ENCODE measurements around the gene SMAGP. TPM values are rescaled to one million over a fixed set of nuclear protein-coding genes. Genes with fewer than 3 reads are reported as not detected.
"Not testable (repeated sequence)": the region's sequence is repeated elsewhere in the genome, so short reads cannot be mapped to it uniquely, and the experiment has no call there.

SMAGP gene
- total RNA-seq, 1 experiment from 2014 or later, result 12.4 TPM

DNA sequence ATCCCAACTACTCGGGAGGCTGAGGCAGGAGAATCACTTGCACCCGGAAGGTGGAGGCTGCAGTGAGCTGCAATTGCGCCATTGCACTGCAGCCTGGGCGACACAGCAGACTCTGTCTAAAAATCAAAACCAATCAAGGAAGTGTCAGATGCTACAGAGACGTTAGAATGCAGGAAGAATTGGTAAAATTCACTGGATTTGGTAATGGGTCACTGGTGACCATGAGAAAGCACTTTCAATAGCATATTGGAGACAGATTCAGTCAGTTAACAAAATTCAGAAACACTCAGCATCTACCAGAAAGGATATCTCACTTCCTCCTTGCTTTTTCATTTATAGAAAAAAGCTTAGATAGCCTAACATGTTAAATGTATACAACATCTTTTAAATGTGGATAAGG, 36.3 kb upstream of the SMAGP start:
- TF ChIP-seq CTCF (conservative IDR thresholded peaks at IDR 0.05), result no peak
- no CpG with 5 or more reads among the region's 5 CpGs for WGBS (ENCODE audit: extremely low coverage, insufficient read length, low lambda C conversion rate)

GRCh38 chr12:51300768-51301167, 30.6 kb upstream of the SMAGP start:
- H3K9me3 ChIP-seq (ENCODE audit: control insufficient read depth, low read depth, low read length); H3K56ac ChIP-seq (ENCODE audit: insufficient read length, low read depth, low read length); H4K91ac ChIP-seq (ENCODE audit: insufficient read length, low read depth, low read length); H2AFZ ChIP-seq (ENCODE audit: low read length); H3K9ac ChIP-seq (ENCODE audit: extremely low read depth, insufficient read length, low read length); H3K14ac ChIP-seq (ENCODE audit: insufficient read depth, low read length); H4K20me1 ChIP-seq (ENCODE audit: control insufficient read depth, insufficient read depth, insufficient read length); H3T11ph ChIP-seq (ENCODE audit: low read length); H3K4me1 ChIP-seq (ENCODE audit: insufficient read depth, low read length); H3K18ac ChIP-seq (ENCODE audit: insufficient read length, low read depth, low read length); H3K23me2 ChIP-seq (ENCODE audit: insufficient read length, low read depth, low read length, poor library complexity, severe bottlenecking); H2BK120ac ChIP-seq (ENCODE audit: low read depth, low read length, poor library complexity, severe bottlenecking); H3K4me3 Mint-ChIP-seq; H3K4me2 ChIP-seq (ENCODE audit: insufficient read depth, insufficient read length, low read length); H2BK5ac ChIP-seq (ENCODE audit: insufficient read length, low read length); H3K27ac ChIP-seq (ENCODE audit: insufficient read length, low read depth, low read length); H3K9me3 Mint-ChIP-seq; H3K36me3 Mint-ChIP-seq (ENCODE audit: insufficient read depth in 1 of 3, low read depth in 3 of 3); H3K27ac Mint-ChIP-seq; H4K8ac ChIP-seq (replicated peaks; ENCODE audit: insufficient read length, low read depth, low read length); H3K27me3 Mint-ChIP-seq (ENCODE audit: low read depth); H3K27me3 ChIP-seq (ENCODE audit: insufficient read depth, low read length); H3K23ac ChIP-seq (ENCODE audit: insufficient read length, low read depth, low read length); H3K79me1 ChIP-seq (ENCODE audit: insufficient read depth, low read depth, low read length, poor library complexity, severe bottlenecking); H2AK5ac ChIP-seq (ENCODE audit: insufficient read length, low read length); H2BK12ac ChIP-seq (ENCODE audit: insufficient read length, low read depth, low read length); H2BK20ac ChIP-seq (ENCODE audit: low read depth, low read length, poor library complexity, severe bottlenecking); H3K4ac ChIP-seq (ENCODE audit: low read depth, low read length); H2BK15ac ChIP-seq (ENCODE audit: low read depth, low read length); DNase-seq; H3K79me2 ChIP-seq (ENCODE audit: insufficient read depth, low read length); H4K5ac ChIP-seq (ENCODE audit: insufficient read length, low read depth, low read length): not testable (repeated sequence)
- peaks cover 6 to 21% of the 10 kb centered on the region in 2 experiments; a peak in 3 of 4 replicates for H3K4me1 Mint-ChIP-seq
- no CpG with 5 or more reads among the region's 10 CpGs for WGBS (ENCODE audit: extremely low coverage, insufficient read length, low lambda C conversion rate)

More for the DNA sequence above, 36.3 kb upstream of the SMAGP start:
- H3K27ac ChIP-seq (ENCODE audit: insufficient read length, low read depth, low read length), result no peak overlapping the region
- H2BK12ac ChIP-seq (ENCODE audit: insufficient read length, low read depth, low read length), result no peak overlapping the region
- DNase-seq, result no peak
- H3K4me2 ChIP-seq (ENCODE audit: insufficient read depth, insufficient read length, low read length), result no peak overlapping the region
- H3K27ac Mint-ChIP-seq, result no peak overlapping the region
- no peaks in the 10 kb centered on the region for H3K23me2 ChIP-seq (ENCODE audit: insufficient read length, low read depth, low read length, poor library complexity, severe bottlenecking)
- H2BK20ac ChIP-seq (ENCODE audit: low read depth, low read length, poor library complexity, severe bottlenecking), result no peak overlapping the region
- no peak overlapping the region for H2BK5ac ChIP-seq (ENCODE audit: insufficient read length, low read length)
- no peaks in the 10 kb centered on the region for H3K27me3 Mint-ChIP-seq (ENCODE audit: low read depth)
- no peaks in the 10 kb centered on the region for H3K9me3 ChIP-seq (ENCODE audit: control insufficient read depth, low read depth, low read length)
- H3K4me1 ChIP-seq (ENCODE audit: insufficient read depth, low read length), result no peaks in the 10 kb centered on the region
- H3K9me3 Mint-ChIP-seq, result no peaks in the 10 kb centered on the region
- no peaks in the 10 kb centered on the region for H4K20me1 ChIP-seq (ENCODE audit: control insufficient read depth, insufficient read depth, insufficient read length)
- H2BK120ac ChIP-seq (ENCODE audit: low read depth, low read length, poor library complexity, severe bottlenecking), result no peak overlapping the region
- no peak overlapping the region for H2AFZ ChIP-seq (ENCODE audit: low read length)
- H3K4me3 Mint-ChIP-seq, result no peak overlapping the region
- no peaks in the 10 kb centered on the region for H3K79me1 ChIP-seq (ENCODE audit: insufficient read depth, low read depth, low read length, poor library complexity, severe bottlenecking)
- H3K14ac ChIP-seq (ENCODE audit: insufficient read depth, low read length), result no peak overlapping the region
- no peak overlapping the region for H4K8ac ChIP-seq (replicated peaks; ENCODE audit: insufficient read length, low read depth, low read length)
- H3K36me3 Mint-ChIP-seq (ENCODE audit: insufficient read depth in 1 of 3, low read depth in 3 of 3), result no peaks in the 10 kb centered on the region
- no peak overlapping the region for H2BK15ac ChIP-seq (ENCODE audit: low read depth, low read length)
- H3K4ac ChIP-seq (ENCODE audit: low read depth, low read length), result no peak overlapping the region
- no peak overlapping the region for H3K56ac ChIP-seq (ENCODE audit: insufficient read length, low read depth, low read length)
- no peaks in the 10 kb centered on the region for H3K27me3 ChIP-seq (ENCODE audit: insufficient read depth, low read length)
- H4K5ac ChIP-seq (ENCODE audit: insufficient read length, low read depth, low read length), result no peak overlapping the region
- no peak overlapping the region for H3T11ph ChIP-seq (ENCODE audit: low read length)
- H4K91ac ChIP-seq (ENCODE audit: insufficient read length, low read depth, low read length), result no peak overlapping the region
- H2AK5ac ChIP-seq (ENCODE audit: insufficient read length, low read length), result no peak overlapping the region
- peaks cover 0 to 12% of the 10 kb centered on the region in 2 experiments; a peak in 2 of 4 replicates for H3K4me1 Mint-ChIP-seq
- no peaks in the 10 kb centered on the region for H3K79me2 ChIP-seq (ENCODE audit: insufficient read depth, low read length)
- no peak overlapping the region for H3K18ac ChIP-seq (ENCODE audit: insufficient read length, low read depth, low read length)
- H3K9ac ChIP-seq (ENCODE audit: extremely low read depth, insufficient read length, low read length), result no peak overlapping the region
- H3K23ac ChIP-seq (ENCODE audit: insufficient read length, low read depth, low read length), result no peak overlapping the region

Data from H9 (cell line).